ENCODE measurements around the gene HMCN1.
"Not testable (repeated sequence)": the region's sequence is repeated elsewhere in the genome, so short reads cannot be mapped to it uniquely, and the experiment has no call there.

The HMCN1 gene

DNA sequence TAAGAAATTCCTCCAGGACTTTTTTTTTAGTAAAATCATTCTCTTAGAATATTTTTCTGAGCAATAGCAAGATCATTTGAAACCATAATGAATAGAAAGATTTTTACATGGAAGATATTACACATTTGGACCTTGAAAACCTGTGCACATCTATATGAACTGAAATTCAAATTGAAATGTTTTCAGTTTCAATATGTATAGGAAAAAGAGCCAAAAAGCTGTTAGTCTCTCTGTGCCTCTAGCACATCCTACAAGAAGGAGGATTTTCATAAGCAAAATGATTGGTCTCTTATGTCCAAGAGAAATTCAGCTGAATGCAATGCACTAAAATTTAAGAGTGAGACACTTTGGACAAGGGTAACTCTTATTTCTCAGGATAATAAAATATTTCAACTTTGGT is 8.2 kb downstream of the HMCN1 start:
- DNase-seq = no peak

DNA sequence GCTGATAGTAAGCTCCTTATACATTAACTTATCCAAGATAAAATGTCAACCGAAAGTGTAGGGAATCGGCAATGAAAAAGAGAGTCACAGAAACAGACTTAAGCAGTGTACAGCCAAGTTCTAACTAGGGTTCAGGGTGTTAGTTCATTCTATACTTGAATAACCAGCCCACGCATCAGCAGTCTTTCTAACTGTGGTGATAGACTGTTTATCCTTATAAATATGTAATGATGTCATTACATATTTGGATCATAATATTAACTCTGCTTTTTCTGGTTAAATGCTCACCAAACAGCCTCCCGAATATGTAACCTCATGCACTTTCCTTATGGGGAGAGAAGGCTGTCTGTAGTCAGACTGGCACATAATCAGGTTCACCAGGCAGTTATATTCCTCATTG is 11.0 kb downstream of the HMCN1 start:
- DNase-seq = no peak

- DNase-seq = no peak
These were observed 24.9 kb downstream of the HMCN1 start for GRCh38 chr1:185759061-185759460.

- no peak for DNase-seq
These were observed 27.6 kb downstream of the HMCN1 start for GRCh38 chr1:185761841-185762240.

DNA sequence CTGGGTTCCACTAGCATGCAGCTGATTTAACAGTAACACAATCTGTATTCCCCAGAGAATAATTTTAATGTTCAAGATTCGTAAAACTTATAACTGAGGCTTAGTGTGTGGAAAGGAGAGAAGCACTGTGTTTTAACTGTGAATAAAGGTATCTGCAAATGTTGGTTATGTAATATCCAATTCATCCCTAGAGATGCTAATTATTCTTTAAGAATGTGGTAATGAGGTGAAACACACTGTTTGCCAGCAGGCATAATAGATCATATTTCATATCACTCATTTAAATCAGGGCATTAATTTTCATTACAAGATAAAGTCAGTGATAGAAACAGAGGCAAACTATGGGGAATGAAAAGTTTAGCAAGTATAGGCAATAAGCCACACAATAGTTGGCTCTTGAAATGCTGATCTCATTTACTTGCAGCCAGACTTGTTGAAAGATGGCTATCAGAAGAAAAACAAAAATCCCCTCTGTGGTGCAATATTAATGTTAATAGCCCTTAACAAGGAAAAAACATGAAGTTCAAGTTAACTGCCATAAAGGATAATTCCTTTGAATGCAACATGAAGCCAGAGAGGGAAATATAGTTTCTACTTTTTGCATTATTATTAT is 33.4 kb downstream of the HMCN1 start:
- DNase-seq = no peak

- DNase-seq = no peak
These were observed 34.2 kb downstream of the HMCN1 start for GRCh38 chr1:185768371-185768770.

DNA sequence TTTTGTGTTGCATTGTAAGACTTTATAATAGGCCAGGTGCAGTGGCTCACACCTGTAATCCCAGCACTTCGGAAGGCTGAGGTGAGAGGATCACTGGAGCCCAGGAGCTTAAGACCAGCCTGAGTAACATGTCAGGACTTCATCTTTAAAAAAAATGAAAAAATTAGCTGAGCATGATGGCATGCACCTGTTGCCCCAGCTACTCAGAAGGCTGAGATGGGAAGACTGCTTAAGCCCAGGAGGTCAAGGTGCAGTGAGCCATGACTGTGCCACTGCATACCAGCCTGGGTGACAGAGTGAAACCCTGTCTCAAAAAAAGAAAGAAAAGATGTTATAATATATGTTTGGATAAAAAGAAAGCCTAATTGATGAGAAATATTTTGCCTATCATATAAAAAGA is 34.9 kb downstream of the HMCN1 start:
- no peak for DNase-seq

DNA sequence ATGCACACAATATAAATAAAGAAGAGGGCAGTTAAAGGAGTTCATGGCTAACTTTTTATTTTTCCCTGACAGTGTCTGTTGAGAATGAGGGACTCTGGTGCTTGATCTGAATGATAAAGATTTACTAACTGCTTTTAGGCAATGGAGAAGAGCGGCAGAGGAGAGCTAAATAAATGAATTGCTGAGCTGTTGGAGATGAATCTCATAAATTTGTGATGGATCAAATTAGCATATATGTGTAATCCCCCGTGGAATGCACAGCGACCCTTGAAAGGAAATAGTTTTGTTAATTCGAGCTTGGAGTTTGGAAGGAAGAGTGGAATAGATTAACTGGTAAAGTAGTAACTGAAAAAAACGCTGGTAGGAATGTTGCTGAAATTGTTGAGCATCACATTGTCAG is 40.2 kb downstream of the HMCN1 start:
- DNase-seq = no peak

- DNase-seq = peak in 1 of 2 experiments; percentile 46
These were observed 41.3 kb downstream of the HMCN1 start for GRCh38 chr1:185775501-185775900.

- DNase-seq = no peak
These were observed 42.3 kb downstream of the HMCN1 start for GRCh38 chr1:185776522-185776921.

DNA sequence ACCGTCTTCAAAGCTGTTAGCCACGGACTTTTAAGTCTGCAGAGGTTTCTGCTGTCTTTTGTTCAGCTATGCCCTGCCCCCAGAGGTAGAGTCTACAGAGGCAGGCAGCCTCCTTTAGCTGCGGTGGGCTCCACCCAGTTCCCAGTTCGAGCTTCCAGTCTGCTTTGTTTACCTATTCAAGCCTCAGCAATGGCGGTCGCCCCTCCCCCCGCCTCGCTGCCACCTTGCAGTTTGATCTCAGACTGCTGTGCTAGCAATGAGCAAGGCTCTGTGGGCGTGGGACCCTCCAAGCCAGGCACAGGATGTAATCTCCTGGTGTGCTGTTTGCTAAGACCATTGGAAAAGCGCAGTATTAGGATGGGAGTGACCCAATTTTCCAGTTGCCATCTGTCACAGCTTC is 49.7 kb downstream of the HMCN1 start:
- DNase-seq = not testable (repeated sequence)

- DNase-seq = no peak
These were observed 51.4 kb downstream of the HMCN1 start for GRCh38 chr1:185785586-185785985.

- DNase-seq = no peak
These were observed 52.3 kb downstream of the HMCN1 start for GRCh38 chr1:185786524-185786923.

DNA sequence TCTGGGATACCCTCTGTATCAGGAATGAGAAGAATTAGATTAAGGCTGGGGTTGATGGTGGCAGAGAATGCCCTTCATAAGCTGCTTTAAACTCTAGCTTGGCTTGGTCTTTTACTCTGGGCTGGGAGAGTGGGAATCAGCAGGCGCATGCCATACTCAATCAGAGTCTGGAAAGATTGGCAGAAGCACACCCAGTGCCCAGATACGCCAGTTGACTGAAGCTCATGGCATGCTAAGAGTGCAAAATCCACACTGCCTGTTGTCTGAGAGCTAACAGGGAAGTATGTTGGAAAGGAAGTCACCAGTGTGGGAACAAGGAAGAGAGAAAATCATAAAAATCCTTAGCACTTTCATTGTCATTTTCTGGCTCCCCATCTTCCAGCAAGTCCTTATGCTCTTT is 53.0 kb downstream of the HMCN1 start:
- no peak for DNase-seq

GRCh38 chr1:185788386-185788785 is 54.2 kb downstream of the HMCN1 start:
- peak; percentile 13 to 20 for DNase-seq

- no peak for DNase-seq
These were observed 55.5 kb downstream of the HMCN1 start for GRCh38 chr1:185789501-185790193.

DNA sequence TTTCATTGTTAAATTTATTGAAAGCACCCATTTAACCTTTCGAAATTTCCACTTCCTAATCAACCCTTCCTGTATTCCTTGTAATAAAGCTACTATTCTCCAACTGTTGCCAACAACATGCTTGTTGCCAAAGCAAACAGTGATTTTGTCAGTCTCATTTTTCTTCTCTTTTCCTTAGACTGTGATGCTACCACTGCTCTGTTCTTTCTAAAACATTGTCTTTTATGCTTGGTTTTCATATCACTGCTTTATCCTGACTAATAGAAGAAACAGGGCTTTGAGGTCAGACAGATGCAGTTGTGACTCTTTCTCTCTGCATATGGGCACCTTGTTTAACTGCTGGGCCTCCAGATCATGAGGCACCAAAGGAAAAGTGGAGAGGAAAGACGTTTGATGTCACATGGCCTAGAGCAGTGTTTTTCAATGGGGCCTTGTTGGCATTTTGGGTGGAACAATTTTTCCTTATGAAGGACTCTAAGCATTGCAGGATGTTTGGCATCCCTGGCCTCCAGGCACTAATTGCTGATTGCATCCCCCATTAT is 56.1 kb downstream of the HMCN1 start:
- DNase-seq = no peak

- DNase-seq = no peak
These were observed 57.8 kb downstream of the HMCN1 start for GRCh38 chr1:185792040-185792439.

DNA sequence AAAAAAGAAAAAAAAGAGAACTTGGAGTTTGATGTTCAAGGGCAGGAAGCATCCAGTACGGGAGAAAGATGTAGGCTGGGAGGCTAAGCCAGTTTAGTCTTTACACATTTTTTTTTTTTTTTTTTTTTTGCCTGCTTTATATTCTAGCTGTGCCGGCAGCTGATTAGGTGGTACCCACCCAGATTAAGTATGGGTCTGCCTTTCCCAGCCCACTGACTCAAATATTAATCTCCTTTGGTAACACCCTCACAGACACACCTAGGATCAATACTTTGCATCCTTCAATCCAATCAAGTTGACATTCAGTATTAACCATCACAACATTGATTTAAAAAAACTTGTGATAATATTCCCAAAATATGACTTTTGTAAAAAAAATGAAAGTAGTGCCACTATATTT is 60.3 kb downstream of the HMCN1 start:
- not testable (repeated sequence) for DNase-seq

DNA sequence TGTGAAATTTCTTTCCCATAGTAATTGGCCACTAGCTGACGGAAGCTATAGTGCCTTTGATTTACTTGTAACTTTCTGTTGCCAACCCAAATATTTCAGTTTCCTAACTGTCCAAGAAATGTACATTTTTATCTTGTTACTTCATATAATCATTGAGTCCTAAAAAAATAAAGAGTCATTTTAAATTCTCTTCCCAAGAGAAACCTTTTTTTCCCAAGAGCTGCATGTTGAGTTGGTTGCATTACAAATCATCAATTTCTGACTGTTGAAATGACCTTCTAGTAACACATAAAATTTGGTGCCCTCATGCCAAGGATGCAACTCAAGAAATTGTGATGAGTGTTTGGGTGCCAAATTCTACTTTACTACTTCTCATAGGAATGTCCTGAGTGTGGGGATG is 61.0 kb downstream of the HMCN1 start:
- no peak for DNase-seq

DNA sequence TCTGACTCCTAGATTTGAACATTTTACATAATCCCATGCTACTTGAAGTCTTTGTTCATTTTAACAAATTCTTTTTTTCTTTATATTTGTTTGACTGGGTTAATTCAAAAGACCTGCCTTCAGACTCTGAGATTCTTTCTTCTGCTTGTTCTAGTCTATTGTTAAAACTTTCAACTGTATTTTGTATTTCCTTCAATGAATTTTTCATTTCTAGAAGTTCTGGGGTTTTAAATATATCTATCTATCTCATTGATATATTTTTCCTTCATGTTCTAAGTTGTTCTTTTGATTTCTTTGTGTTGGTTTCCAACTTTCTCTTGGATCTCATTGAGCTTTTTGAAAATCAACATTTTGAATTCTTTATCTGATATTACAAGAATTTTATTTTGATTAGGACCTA is 64.3 kb downstream of the HMCN1 start:
- DNase-seq = no peak

DNA sequence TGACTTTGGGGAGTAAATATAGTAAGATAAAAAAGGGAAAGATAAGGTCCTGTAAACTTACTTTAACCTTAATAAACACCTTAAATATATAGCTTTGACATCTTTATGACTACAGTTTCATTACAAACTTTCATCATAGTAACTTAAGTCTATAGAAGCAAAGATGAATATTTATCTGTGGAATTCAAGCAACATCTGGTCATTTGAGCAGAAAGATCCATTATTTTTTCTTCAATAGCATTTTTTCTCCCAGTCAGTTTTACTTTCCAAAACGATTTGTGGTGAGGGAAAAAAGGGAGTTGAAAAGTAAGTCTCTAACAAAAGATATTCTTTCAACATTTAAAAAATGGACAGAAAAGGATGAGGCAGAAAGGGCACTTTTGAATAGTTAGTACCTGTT is 69.0 kb downstream of the HMCN1 start:
- DNase-seq = no peak

- no peak for DNase-seq
These were observed 70.0 kb downstream of the HMCN1 start for GRCh38 chr1:185804206-185804605.

DNA sequence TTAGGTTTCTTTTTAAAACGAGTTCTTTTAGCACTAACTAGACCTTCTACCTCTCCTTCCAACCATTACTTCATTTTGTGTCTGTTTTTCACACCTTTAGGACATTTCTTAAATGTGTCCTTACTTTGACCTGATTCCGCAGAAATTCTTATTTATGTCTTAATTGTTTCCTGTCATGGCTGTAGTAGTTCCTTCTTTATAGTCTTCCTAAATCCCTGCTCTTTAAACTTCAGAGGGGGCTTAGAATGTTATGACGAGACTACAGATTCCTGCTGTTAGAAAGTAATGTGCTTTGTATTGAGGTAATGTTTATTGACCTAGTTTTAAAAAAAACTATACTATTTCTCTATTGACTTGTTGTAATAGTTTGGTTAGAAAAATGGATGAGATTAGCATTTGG is 70.4 kb downstream of the HMCN1 start:
- DNase-seq = no peak

DNA sequence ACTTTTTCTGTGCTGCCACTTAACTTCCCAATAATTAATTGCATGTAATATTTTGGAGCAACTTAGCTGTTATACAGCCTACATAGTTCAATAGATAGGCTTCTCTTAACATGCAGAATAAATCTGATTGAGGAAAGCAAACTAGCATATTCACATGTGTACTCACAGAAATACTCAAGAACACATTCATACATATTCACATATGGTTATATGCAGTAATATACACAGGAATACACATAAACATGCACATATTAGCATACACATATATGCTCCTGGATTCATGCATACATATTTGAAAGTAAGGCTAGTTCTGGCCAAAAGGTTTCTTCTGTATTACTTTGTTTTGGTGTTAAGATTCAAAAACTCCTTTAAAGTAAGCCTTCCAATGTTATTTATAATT is 73.1 kb downstream of the HMCN1 start:
- DNase-seq = no peak

Measured in NCI-H2081 (cell line).